Measurements from ENCODE around the gene ADCY10. TPM values are rescaled to one million over a fixed set of nuclear protein-coding genes. Genes with fewer than 3 reads are reported as not detected.

ADCY10 gene
- total and polyA plus RNA-seq, 2 of the 8 experiments (the other 6 are each of a cell fraction or from before 2014, with no cell fraction given): 0.02 TPM; not detected in 1

DNA sequence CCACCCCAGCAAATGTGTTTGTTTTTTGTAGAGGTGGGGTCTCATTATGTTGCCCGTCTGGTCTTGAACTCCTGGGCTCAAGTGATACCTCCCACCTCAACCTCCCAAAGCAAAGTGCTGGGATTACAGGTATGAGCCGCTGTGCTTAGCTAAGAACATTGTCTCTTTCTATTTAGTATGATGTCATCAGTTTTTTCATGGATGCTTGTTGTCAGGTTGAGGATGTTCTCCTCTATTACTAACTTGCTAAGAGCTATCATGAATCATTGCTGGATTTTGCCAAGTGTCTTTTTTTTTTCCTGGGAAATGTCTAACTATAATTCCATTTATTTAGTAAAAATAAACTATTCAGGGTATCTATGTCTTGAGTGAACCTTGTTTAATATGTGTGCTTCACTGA, 42.0 kb upstream of the ADCY10 start:
- Histone ChIP-seq H3K4me3 (ENCODE audit: extremely low read depth in 1 of 4, insufficient read depth in 2 of 4, low read depth in 3 of 4, low read length in 4 of 4) (no peak overlapping the region), H3K36me3 (ENCODE audit: control insufficient read depth in 2 of 4, insufficient read depth in 4 of 4, low read length in 3 of 4) (peaks cover 0 to 30% (median 6%) of the 10 kb centered on the region in 4 experiments; a peak in 4 of 8 replicates), H3K79me2 (ENCODE audit: control insufficient read depth in 1 of 2, insufficient read depth in 2 of 2, low read length in 2 of 2) (peaks cover 0 to 54% of the 10 kb centered on the region in 2 experiments; a peak in 2 of 4 replicates)
- no peak for TF ChIP-seq KDM5A (IDR thresholded peaks at IDR 0.05; ENCODE audit: low read length)
- TF ChIP-seq POLR2AphosphoS5 (IDR thresholded peaks at IDR 0.05; ENCODE audit: low read depth, low read length): no peak
- TF ChIP-seq CHD2 (IDR thresholded peaks at IDR 0.05; ENCODE audit: low read length): no peak
- no peak for TF ChIP-seq POLR2A (IDR thresholded peaks at IDR 0.05; ENCODE audit: control extremely low read depth in 1 of 2, low read depth in 2 of 2, low read length in 2 of 2)

More for the DNA sequence above, 42.0 kb upstream of the ADCY10 start:
- no peak overlapping the region for H2BK5ac ChIP-seq (ENCODE audit: low read depth, low read length)
- no peaks in the 10 kb centered on the region for H3K9me3 ChIP-seq (ENCODE audit: insufficient read depth in 2 of 2, low read depth in 1 of 2, low read length in 1 of 2)
- no peak overlapping the region for H3K14ac ChIP-seq (ENCODE audit: insufficient read length)
- H3K79me1 ChIP-seq (ENCODE audit: low read depth, low read length): 0 out of 2 replicates have a peak, but pooled peaks cover 3% of the 10 kb centered on the region
- no peak overlapping the region for H2AK5ac ChIP-seq (ENCODE audit: low read depth, low read length)
- POLR2A ChIA-PET (ENCODE audit: partially characterized antibody): no interaction called here
- no peaks in the 10 kb centered on the region for H3K23me2 ChIP-seq (ENCODE audit: low read depth, low read length)
- H2BK12ac ChIP-seq (ENCODE audit: low read depth, low read length): no peak overlapping the region
- H3K4ac ChIP-seq (replicated peaks; ENCODE audit: insufficient read length, low read depth, low read length): no peak overlapping the region
- no peak overlapping the region for H3K56ac ChIP-seq (replicated peaks; ENCODE audit: insufficient read length, low read depth, low read length)
- H3K23ac ChIP-seq (ENCODE audit: insufficient read length): no peak overlapping the region
- H2BK15ac ChIP-seq (ENCODE audit: low read length): no peak overlapping the region
- no peak overlapping the region for H3K9ac ChIP-seq (replicated peaks in 1 of 4; ENCODE audit: extremely low read depth in 1 of 4, low read depth in 3 of 4, low read length in 3 of 4)
- no peak overlapping the region for H2AFZ ChIP-seq (ENCODE audit: low read length)
- H4K91ac ChIP-seq (replicated peaks; ENCODE audit: insufficient read length, low read length): no peak overlapping the region
- WGBS, 2 experiments (ENCODE audit: extremely low coverage in 1 of 2, insufficient coverage in 1 of 2, insufficient read length in 1 of 2, insufficient replicate concordance in 2 of 2, low coverage in 1 of 2, low lambda C conversion rate in 2 of 2, missing lambda C conversion rate in 1 of 2): 97% methylated on average over 2 of the region's 2 CpGs; no CpG with 5 or more reads in 1 of the 2 experiments
- FAIRE-seq (no peak), DNase-seq (ENCODE audit: low read depth in 1 of 2, low spot score in 2 of 2) (no peak)
- H3K4me1 ChIP-seq (replicated peaks in 1 of 4; ENCODE audit: control insufficient read depth in 3 of 4, insufficient read depth in 4 of 4, low read length in 3 of 4): no peaks in the 10 kb centered on the region
- no peaks in the 10 kb centered on the region for H3K27me3 ChIP-seq (replicated peaks in 1 of 4; ENCODE audit: control insufficient read depth in 3 of 4, extremely low read depth in 1 of 4, insufficient read depth in 3 of 4, low read length in 3 of 4)
- CTCF ChIA-PET (ENCODE audit: partially characterized antibody): interaction anchor here (0.7 to 1.3 kb wide), 4 partner anchors 11 to 356 kb away, joined by 3 to 6 read pairs (median 4); no protein-coding TSS in a partner anchor
- no peak overlapping the region for H2BK20ac ChIP-seq (ENCODE audit: low read length)
- no peak overlapping the region for H4K5ac ChIP-seq (ENCODE audit: insufficient read length, low read depth, low read length)
- no peak overlapping the region for H3K27ac ChIP-seq (ENCODE audit: low read depth, low read length)
- no peak overlapping the region for H3K18ac ChIP-seq (ENCODE audit: extremely low read depth, low read length)
- no peak overlapping the region for H2BK120ac ChIP-seq (replicated peaks; ENCODE audit: low read depth, low read length)
- H4K20me1 ChIP-seq (replicated peaks in 1 of 2; ENCODE audit: control insufficient read depth in 1 of 2, insufficient read depth in 2 of 2, low read length in 2 of 2): no peaks in the 10 kb centered on the region
- no peak overlapping the region for H3K4me2 ChIP-seq (ENCODE audit: insufficient read depth in 1 of 2, low read depth in 2 of 2, low read length in 2 of 2)
- H4K8ac ChIP-seq (ENCODE audit: extremely low read depth, insufficient read depth, low read length): no peak overlapping the region
